Right hindlimb (tissue), 1 donor: ENCODE measurements around the gene RGS3.
"Not testable (repeated sequence)": the region's sequence is repeated elsewhere in the genome, so short reads cannot be mapped to it uniquely, and the experiment has no call there.

Source experiments
- DNase-seq: peaks from one replicate; pipeline ENCODE4 v3.0.0-alpha.2; 2018

RGS3 gene

GRCh38 chr9:113532809-113533190 is 69.3 kb downstream of the RGS3 start:
- no peak for DNase-seq

- no peak for DNase-seq
Observed at GRCh38 chr9:113533335-113534225, 70.1 kb downstream of the RGS3 start.

GRCh38 chr9:113535756-113536155 is 72.2 kb downstream of the RGS3 start:
- no peak for DNase-seq

GRCh38 chr9:113536166-113536482 is 72.6 kb downstream of the RGS3 start:
- DNase-seq = no peak

- peak; percentile 70 for DNase-seq
Observed at GRCh38 chr9:113536483-113537228, 73.1 kb downstream of the RGS3 start.

GRCh38 chr9:113537229-113537810 is 73.8 kb downstream of the RGS3 start:
- no peak for DNase-seq

- DNase-seq = no peak
Observed at GRCh38 chr9:113538131-113538530, 74.6 kb downstream of the RGS3 start.

- DNase-seq = no peak
Observed at GRCh38 chr9:113538701-113539430, 75.3 kb downstream of the RGS3 start.

GRCh38 chr9:113540466-113540865 is 76.9 kb downstream of the RGS3 start:
- no peak for DNase-seq

- peak; percentile 79 for DNase-seq
Observed at GRCh38 chr9:113541019-113541900, 77.7 kb downstream of the RGS3 start.

GRCh38 chr9:113542006-113542405 is 78.5 kb downstream of the RGS3 start:
- DNase-seq = no peak

- DNase-seq = no peak
Observed at GRCh38 chr9:113542741-113543140, 79.2 kb downstream of the RGS3 start.

GRCh38 chr9:113543296-113543981 is 79.9 kb downstream of the RGS3 start:
- DNase-seq = no peak

GRCh38 chr9:113543982-113544303 is 80.4 kb downstream of the RGS3 start:
- no peak for DNase-seq

GRCh38 chr9:113545068-113545467 is 81.5 kb downstream of the RGS3 start:
- DNase-seq = no peak

GRCh38 chr9:113546566-113546965 is 83.0 kb downstream of the RGS3 start:
- DNase-seq = no peak

- DNase-seq = no peak
Observed at GRCh38 chr9:113547501-113547900, 84.0 kb downstream of the RGS3 start.

- peak; percentile 58 for DNase-seq
Observed at GRCh38 chr9:113548221-113549041, 84.9 kb downstream of the RGS3 start.

GRCh38 chr9:113549892-113550291 is 86.4 kb downstream of the RGS3 start:
- DNase-seq = not testable (repeated sequence)

GRCh38 chr9:113556877-113557593 is 93.5 kb downstream of the RGS3 start:
- no peak for DNase-seq
